Epithelial cell of proximal tubule (primary cell): ENCODE data around the gene ELMO3. TPM values are rescaled to one million over a fixed set of nuclear protein-coding genes. Genes with fewer than 3 reads are reported as not detected.

Source experiments
- DNase-seq: peaks from one replicate; pipeline ENCODE4 v3.0.0-alpha.2; 2011; ENCODE audit warnings: low read depth
- H3K4me3 ChIP-seq: 2 replicates; pipeline ENCODE4 v1.5.1; 2011; ENCODE audit warnings: low read depth, mild to moderate bottlenecking, low read length
- total RNA-seq: library from RNA; depleted of rRNA; stranded (reverse); fragments of >200 nt; gene quantifications from 2 replicates; pipeline ENCODE4 v1.2.3, GENCODE V29; 2015
- TF ChIP-seq, protein P1 (sequence below): conservative IDR thresholded peaks from 2 replicates; pipeline ENCODE4 v1.5.1; 2012; ENCODE audit warnings: low read depth, mild to moderate bottlenecking, low read length

The ELMO3 gene
- total RNA-seq, 1 donor from 2014 or later, result 11.0 TPM

DNA sequence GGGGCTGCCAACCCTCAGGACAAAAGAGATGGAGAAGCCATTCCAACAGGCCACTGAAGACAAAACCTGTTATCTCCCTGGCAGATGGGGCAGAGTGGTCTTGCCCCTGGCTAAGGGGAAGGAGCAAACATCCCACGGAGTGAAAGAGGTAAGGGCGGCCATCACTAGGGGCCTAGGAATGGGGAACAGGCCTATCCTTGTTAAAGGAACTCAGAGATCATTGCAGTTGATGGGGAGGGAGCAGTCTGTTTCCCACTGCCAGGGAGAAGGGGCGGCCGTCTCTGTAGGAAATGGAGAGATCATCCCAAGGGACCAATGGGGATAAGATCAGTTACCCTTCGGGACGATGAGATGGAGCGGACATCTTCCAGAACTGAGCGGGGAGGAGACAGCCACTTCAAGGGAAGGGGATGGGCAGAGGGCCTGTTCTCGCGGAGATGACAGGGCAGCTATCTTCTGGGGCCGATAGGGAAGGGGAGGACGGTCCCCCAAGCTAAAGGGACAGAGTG, 27.4 kb downstream of the ELMO3 start:
- DNase-seq, result no peak
- peak overlapping the region; percentile 91 for H3K4me3 ChIP-seq
- TF ChIP-seq, protein P1, sequence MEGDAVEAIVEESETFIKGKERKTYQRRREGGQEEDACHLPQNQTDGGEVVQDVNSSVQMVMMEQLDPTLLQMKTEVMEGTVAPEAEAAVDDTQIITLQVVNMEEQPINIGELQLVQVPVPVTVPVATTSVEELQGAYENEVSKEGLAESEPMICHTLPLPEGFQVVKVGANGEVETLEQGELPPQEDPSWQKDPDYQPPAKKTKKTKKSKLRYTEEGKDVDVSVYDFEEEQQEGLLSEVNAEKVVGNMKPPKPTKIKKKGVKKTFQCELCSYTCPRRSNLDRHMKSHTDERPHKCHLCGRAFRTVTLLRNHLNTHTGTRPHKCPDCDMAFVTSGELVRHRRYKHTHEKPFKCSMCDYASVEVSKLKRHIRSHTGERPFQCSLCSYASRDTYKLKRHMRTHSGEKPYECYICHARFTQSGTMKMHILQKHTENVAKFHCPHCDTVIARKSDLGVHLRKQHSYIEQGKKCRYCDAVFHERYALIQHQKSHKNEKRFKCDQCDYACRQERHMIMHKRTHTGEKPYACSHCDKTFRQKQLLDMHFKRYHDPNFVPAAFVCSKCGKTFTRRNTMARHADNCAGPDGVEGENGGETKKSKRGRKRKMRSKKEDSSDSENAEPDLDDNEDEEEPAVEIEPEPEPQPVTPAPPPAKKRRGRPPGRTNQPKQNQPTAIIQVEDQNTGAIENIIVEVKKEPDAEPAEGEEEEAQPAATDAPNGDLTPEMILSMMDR, result no peak

DNA sequence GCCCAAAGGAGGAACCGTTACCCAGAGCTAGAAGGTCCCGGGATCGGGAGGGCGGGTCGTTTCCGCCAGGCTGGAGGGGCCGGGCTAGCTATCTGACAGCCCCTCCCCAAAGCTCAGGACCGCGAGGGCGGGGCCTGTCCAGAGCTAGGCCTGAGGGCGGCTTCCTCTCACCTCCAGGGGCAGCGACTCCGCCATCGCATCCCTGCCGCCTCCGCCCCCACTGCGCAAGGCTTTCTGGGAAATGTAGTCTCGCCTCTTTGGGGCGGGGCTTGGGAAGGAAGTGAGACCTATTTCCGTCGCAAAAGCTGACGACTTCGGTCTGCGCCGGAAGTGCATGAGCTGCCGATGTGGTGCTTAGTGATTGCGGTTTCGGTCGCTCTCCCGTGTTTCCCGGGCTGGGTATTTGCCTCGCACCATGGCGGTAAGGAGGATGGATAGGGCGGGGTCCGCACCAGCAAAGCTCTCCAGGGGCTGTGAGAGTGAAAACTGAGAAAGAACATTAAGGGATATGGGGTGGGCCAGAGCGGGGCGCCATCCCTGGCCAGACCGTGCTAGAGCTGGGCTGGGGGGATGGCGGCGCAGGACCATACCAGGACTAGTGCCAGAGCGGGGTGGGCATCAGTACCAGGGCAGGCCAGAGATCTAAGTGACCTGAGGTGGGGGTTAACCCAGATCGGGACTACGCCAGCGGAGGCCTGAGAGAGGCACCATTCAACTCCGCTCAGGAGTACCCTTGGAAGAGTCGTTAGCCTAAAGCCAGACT, 28.1 kb downstream of the ELMO3 start, which contains the start of gene TMEM208:
Gene TMEM208, plus strand, starts transcription at position 327 of the 763 bp plus-strand sequence. Its CDS starts 89 bp downstream, at position 416.
- peak; percentile 78 for DNase-seq

GRCh38 chr16:67227567-67227921, 28.6 kb downstream of the ELMO3 start:
- peak overlapping the region; percentile 91 for H3K4me3 ChIP-seq
- DNase-seq, result no peak
- TF ChIP-seq, protein P1, result no peak

More for the DNA sequence above, 28.1 kb downstream of the ELMO3 start, which contains the start of gene TMEM208:
- peak within 1 kb of the TSS; percentile 91 for H3K4me3 ChIP-seq
- TF ChIP-seq, protein P1, result peak; percentile 14

DNA sequence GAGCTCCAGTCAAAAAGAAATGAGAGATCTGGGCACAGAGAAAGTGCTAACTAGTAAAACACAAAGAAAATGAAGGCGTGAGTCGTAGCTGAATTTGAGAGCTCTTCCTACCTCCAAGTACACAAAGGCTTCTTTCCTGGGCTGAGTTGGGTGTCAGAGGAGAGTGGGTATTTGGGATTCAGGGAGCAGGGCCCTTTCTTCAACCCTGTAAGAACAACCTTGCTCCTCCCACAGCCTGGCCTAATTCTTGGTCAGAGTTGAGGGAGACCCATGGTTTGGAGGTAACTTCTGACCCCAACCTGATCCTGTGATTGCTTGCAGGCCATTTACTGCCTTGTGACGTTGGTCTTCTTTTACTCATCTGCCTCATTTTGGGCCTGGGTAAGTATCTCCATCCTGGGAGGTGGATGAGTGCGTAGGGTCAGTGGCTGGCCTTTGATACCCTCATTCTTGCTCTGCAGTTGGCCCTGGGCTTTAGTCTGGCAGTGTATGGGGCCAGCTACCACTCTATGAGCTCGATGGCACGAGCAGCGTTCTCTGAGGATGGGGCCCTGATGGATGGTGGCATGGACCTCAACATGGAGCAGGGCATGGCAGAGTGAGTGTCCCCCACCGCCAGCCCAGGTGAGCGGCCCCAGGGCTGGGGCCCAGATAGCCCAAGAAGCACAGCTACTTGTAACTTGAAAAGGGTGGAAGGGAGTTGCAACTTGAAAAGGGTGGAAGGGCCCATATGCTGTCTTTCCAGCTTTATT, 29.3 kb downstream of the ELMO3 start:
- TF ChIP-seq, protein P1, result no peak
- H3K4me3 ChIP-seq, result peak overlapping the region; percentile 91
- DNase-seq, result no peak

DNA sequence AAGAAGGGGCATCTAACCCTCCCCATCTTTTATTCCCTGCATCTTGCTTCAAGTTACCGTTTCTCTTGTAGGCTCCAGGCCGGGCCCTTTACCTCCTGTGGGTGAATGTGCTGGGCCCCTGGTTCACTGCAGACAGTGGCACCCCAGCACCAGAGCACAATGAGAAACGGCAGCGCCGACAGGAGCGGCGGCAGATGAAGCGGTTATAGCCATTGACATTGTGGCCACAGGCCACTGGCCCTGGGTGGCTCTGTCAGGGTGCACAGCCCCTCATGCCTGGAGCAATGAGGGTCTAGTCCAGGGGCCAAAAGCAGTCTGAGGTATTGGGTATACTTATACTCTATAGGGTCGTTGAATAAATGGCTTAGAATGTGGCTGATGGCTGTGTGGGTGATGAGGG, 30.0 kb downstream of the ELMO3 start:
- TF ChIP-seq, protein P1, result no peak
- H3K4me3 ChIP-seq, result no peak overlapping the region
- no peak for DNase-seq

DNA sequence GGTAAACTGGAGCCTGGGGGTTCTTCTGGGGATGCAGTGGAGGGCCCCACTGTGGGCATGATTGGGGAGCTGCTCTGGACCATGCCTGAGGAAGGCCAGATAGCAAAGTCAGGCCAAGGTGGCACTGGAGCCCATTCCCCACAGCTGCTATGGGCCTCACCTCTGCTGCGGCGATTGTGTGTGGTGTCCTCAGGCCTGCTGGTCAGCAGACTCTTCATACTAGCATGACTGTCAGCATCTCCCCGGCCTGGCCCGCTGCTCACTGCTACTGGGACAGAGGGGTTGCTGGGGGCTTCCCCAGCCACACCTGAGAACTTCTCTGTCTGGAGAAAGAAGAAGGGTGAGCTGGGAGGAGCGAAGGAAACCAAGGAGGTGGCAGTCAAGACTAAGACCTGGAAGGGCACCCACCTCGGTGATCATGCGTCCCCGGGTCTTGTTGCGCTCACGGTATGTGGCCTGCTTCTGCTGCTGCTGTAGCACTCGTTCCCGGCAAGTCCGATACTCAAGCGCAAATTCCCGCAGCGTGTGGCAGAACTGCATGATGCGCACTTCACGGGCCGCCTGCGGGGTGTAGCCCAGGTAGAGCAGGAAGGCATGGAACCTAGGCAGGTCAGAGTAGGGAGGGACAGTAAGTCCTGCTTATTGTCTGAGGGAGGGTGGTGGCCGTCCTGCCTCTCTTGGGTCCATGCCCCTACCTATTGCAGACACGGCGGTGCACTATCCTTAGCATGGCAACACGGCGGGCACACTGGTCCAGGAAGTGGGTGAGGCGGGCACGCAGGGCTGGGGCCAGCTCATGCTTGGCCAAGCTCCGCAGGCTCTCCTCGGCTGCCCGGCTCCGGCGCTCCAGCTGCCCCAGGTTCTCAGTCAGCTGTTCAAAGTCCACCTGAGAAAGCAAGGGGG, 31.2 kb downstream of the ELMO3 start:
- H3K4me3 ChIP-seq, result no peak overlapping the region
- no peak for DNase-seq
- TF ChIP-seq, protein P1, result no peak
